ENCODE measurements around the gene WAS.

DNA sequence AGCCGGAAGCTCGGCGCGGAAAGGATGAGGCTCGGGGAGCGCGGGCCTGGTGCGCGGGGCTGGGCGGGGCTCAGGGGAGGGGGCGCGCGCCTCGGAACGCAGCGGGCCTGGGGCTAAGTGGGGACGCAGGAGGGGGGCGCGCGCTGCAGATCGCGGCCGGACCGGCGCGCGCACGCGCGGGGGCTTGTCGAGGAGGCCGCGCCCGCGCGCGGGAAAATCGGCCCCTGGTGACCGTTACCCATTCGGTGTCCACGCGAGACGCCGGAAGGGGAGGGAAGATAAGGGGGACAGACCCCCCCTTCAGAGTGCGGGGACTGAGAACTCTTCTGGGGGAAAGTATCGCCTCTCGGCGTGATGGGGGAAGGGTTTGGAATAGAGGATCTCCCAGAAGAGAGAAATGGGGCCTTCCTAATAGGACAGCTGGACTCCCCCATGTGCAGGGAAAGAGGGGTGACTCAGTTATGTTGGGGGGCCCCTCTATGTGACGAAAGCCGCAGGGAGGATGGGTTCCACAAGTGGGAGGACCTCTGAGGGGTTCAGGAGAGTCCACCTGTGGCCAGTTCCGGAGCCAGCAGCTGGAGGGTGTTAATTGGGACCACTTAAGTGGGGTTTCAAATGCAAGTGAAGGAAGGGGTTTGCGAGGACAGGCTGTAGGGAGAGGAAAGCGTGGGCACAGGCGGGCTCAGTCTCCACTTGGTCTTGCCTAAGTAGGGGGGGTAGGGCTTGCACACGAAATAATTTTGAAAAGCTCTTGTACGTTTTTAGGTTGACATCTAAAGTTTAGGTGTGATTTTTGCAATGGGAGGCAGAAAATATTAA is 13.5 kb downstream of the WAS start:
- TF ChIP-seq, protein P1, sequence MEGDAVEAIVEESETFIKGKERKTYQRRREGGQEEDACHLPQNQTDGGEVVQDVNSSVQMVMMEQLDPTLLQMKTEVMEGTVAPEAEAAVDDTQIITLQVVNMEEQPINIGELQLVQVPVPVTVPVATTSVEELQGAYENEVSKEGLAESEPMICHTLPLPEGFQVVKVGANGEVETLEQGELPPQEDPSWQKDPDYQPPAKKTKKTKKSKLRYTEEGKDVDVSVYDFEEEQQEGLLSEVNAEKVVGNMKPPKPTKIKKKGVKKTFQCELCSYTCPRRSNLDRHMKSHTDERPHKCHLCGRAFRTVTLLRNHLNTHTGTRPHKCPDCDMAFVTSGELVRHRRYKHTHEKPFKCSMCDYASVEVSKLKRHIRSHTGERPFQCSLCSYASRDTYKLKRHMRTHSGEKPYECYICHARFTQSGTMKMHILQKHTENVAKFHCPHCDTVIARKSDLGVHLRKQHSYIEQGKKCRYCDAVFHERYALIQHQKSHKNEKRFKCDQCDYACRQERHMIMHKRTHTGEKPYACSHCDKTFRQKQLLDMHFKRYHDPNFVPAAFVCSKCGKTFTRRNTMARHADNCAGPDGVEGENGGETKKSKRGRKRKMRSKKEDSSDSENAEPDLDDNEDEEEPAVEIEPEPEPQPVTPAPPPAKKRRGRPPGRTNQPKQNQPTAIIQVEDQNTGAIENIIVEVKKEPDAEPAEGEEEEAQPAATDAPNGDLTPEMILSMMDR (IDR thresholded peaks at IDR 0.05), result no peak
- TF ChIP-seq EZH2 (IDR thresholded peaks at IDR 0.05; ENCODE audit: borderline replicate concordance, insufficient read depth, low read depth, low read length, poor library complexity, severe bottlenecking), result no peak

All from B cell (primary cell).